Measurements from ENCODE around the gene SORCS2.

GRCh38 chr4:7733201-7733600, 540.9 kb downstream of the SORCS2 start:
- TF ChIP-seq FOXJ3 (CRISPR knock-in tag; IDR thresholded peaks at IDR 0.05) (no peak), CTCF (IDR thresholded peaks at IDR 0.05) (no peak), RXRA (IDR thresholded peaks at IDR 0.05; ENCODE audit: borderline replicate concordance, low read depth) (no peak), POLR2AphosphoS5 (IDR thresholded peaks at IDR 0.05; ENCODE audit: low read depth, low read length) (no peak), REST (IDR thresholded peaks at IDR 0.05; ENCODE audit: low read depth, low read length) (no peak), TCF12 (IDR thresholded peaks at IDR 0.05) (no peak)

All from SK-N-SH (cell line).